HEK293 (cell line): ENCODE data around the gene RP2.

Source experiments
- BCL11B ChIP-seq: fragments of 450-650 bp; formaldehyde crosslinking; IDR thresholded peaks from 2 replicates; pipeline ENCODE4 v1.5.1; 2016; ENCODE audit warnings: low read depth, missing biosample characterization, missing genetic modification characterization
- CTCF ChIP-seq: fragments of 450-650 bp; formaldehyde crosslinking; IDR thresholded peaks from 2 replicates; pipeline ENCODE4 v1.5.1; 2016; ENCODE audit warnings: missing biosample characterization, missing genetic modification characterization
- EGR2 ChIP-seq: fragments of 450-650 bp; formaldehyde crosslinking; IDR thresholded peaks from 2 replicates; pipeline ENCODE4 v1.5.1; 2016; ENCODE audit warnings: low read depth, missing biosample characterization, missing genetic modification characterization
- OVOL3 ChIP-seq: fragments of 450-650 bp; formaldehyde crosslinking; IDR thresholded peaks from 2 replicates; pipeline ENCODE4 v1.5.1; 2016; ENCODE audit warnings: missing biosample characterization, missing genetic modification characterization
- PATZ1 ChIP-seq: fragments of 450-650 bp; formaldehyde crosslinking; IDR thresholded peaks from 2 replicates; pipeline ENCODE4 v1.5.1; 2016; ENCODE audit warnings: missing biosample characterization, missing genetic modification characterization
- RBAK ChIP-seq: fragments of 450-650 bp; formaldehyde crosslinking; IDR thresholded peaks from 2 replicates; pipeline ENCODE4 v1.5.1; 2016; ENCODE audit warnings: missing biosample characterization, missing genetic modification characterization
- REPIN1 ChIP-seq: fragments of 450-650 bp; formaldehyde crosslinking; IDR thresholded peaks from 2 replicates; pipeline ENCODE4 v1.5.1; 2017; ENCODE audit warnings: missing biosample characterization, missing genetic modification characterization, low read depth
- SCRT2 ChIP-seq: fragments of 450-650 bp; formaldehyde crosslinking; IDR thresholded peaks from 2 replicates; pipeline ENCODE4 v1.5.1; 2016; ENCODE audit warnings: missing biosample characterization, missing genetic modification characterization
- TCF7L2 ChIP-seq: IDR thresholded peaks from 2 replicates; pipeline ENCODE4 v1.6.1; 2011; ENCODE audit warnings: low read depth, mild to moderate bottlenecking, inconsistent platforms, low read length, moderate library complexity, borderline replicate concordance
- YY1 ChIP-seq: fragments of 450-650 bp; formaldehyde crosslinking; IDR thresholded peaks from 2 replicates; pipeline ENCODE4 v1.5.1; 2018; ENCODE audit warnings: missing biosample characterization, missing genetic modification characterization
- ZBTB1 ChIP-seq: fragments of 450-650 bp; formaldehyde crosslinking; IDR thresholded peaks from 2 replicates; pipeline ENCODE4 v1.5.1; 2016; ENCODE audit warnings: missing biosample characterization, missing genetic modification characterization
- ZBTB44 ChIP-seq: fragments of 450-650 bp; IDR thresholded peaks from 2 replicates; pipeline ENCODE4 v1.5.1; 2018; ENCODE audit warnings: missing biosample characterization, mild to moderate bottlenecking, missing genetic modification characterization
- ZBTB7A ChIP-seq: fragments of 450-650 bp; formaldehyde crosslinking; IDR thresholded peaks from 2 replicates; pipeline ENCODE4 v1.5.1; 2016; ENCODE audit warnings: low read depth, missing biosample characterization, missing genetic modification characterization
- ZFHX2 ChIP-seq: fragments of 450-650 bp; formaldehyde crosslinking; conservative IDR thresholded peaks from 2 replicates; pipeline ENCODE4 v1.5.1; 2016; ENCODE audit warnings: missing biosample characterization, missing genetic modification characterization
- ZNF146 ChIP-seq: fragments of 450-650 bp; formaldehyde crosslinking; IDR thresholded peaks from 2 replicates; pipeline ENCODE4 v1.5.1; 2016; ENCODE audit warnings: missing biosample characterization, missing genetic modification characterization
- ZNF18 ChIP-seq: fragments of 450-650 bp; formaldehyde crosslinking; IDR thresholded peaks from 2 replicates; pipeline ENCODE4 v1.5.1; 2016; ENCODE audit warnings: missing biosample characterization, missing genetic modification characterization
- ZNF324 ChIP-seq: fragments of 450-650 bp; formaldehyde crosslinking; IDR thresholded peaks from 2 replicates; pipeline ENCODE4 v1.5.1; 2016; ENCODE audit warnings: missing biosample characterization, missing genetic modification characterization
- ZNF354C ChIP-seq: fragments of 450-650 bp; formaldehyde crosslinking; IDR thresholded peaks from 2 replicates; pipeline ENCODE4 v1.5.1; 2016; ENCODE audit warnings: missing biosample characterization, missing genetic modification characterization, low read depth, borderline replicate concordance
- ZNF391 ChIP-seq: fragments of 450-650 bp; formaldehyde crosslinking; IDR thresholded peaks from 2 replicates; pipeline ENCODE4 v1.5.1; 2016; ENCODE audit warnings: low read depth, missing biosample characterization, missing genetic modification characterization, borderline replicate concordance
- ZNF404 ChIP-seq: fragments of 450-650 bp; formaldehyde crosslinking; IDR thresholded peaks from 2 replicates; pipeline ENCODE4 v1.5.1; 2017; ENCODE audit warnings: missing biosample characterization, missing genetic modification characterization
- ZNF488 ChIP-seq: fragments of 450-650 bp; formaldehyde crosslinking; IDR thresholded peaks from 2 replicates; pipeline ENCODE4 v1.5.1; 2016; ENCODE audit warnings: missing biosample characterization, missing genetic modification characterization
- ZNF514 ChIP-seq: fragments of 450-650 bp; formaldehyde crosslinking; IDR thresholded peaks from 2 replicates; pipeline ENCODE4 v1.5.1; 2016; ENCODE audit warnings: missing biosample characterization, missing genetic modification characterization
- ZNF548 ChIP-seq: fragments of 450-650 bp; formaldehyde crosslinking; IDR thresholded peaks from 2 replicates; pipeline ENCODE4 v1.5.1; 2016; ENCODE audit warnings: missing biosample characterization, missing genetic modification characterization
- ZNF549 ChIP-seq: fragments of 450-650 bp; IDR thresholded peaks from 2 replicates; pipeline ENCODE4 v1.5.1; 2018; ENCODE audit warnings: missing biosample characterization, missing genetic modification characterization, mild to moderate bottlenecking, inconsistent platforms, moderate library complexity
- ZNF555 ChIP-seq: fragments of 450-650 bp; formaldehyde crosslinking; conservative IDR thresholded peaks from 2 replicates; pipeline ENCODE4 v1.5.1; 2017; ENCODE audit warnings: missing biosample characterization, mild to moderate bottlenecking, missing genetic modification characterization, inconsistent platforms
- ZNF585B ChIP-seq: fragments of 450-650 bp; formaldehyde crosslinking; IDR thresholded peaks from 2 replicates; pipeline ENCODE4 v1.5.1; 2016; ENCODE audit warnings: missing biosample characterization, missing genetic modification characterization
- ZNF621 ChIP-seq: fragments of 450-650 bp; formaldehyde crosslinking; IDR thresholded peaks from 2 replicates; pipeline ENCODE4 v1.5.1; 2017; ENCODE audit warnings: missing biosample characterization, missing genetic modification characterization
- ZNF624 ChIP-seq: fragments of 450-650 bp; formaldehyde crosslinking; IDR thresholded peaks from 2 replicates; pipeline ENCODE4 v1.5.1; 2017; ENCODE audit warnings: missing biosample characterization, missing genetic modification characterization
- ZNF670 ChIP-seq: fragments of 450-650 bp; formaldehyde crosslinking; IDR thresholded peaks from 2 replicates; pipeline ENCODE4 v1.5.1; 2016; ENCODE audit warnings: missing biosample characterization, missing genetic modification characterization, low read depth
- ZNF76 ChIP-seq: fragments of 450-650 bp; formaldehyde crosslinking; IDR thresholded peaks from 2 replicates; pipeline ENCODE4; 2016; ENCODE audit warnings: low read depth, missing biosample characterization, missing genetic modification characterization, borderline replicate concordance
- ZNF830 ChIP-seq: fragments of 450-650 bp; IDR thresholded peaks from 2 replicates; pipeline ENCODE4 v1.5.0; 2018; ENCODE audit warnings: missing biosample characterization, missing genetic modification characterization, low read depth, mild to moderate bottlenecking, moderate library complexity
- ZXDB ChIP-seq: fragments of 450-650 bp; formaldehyde crosslinking; IDR thresholded peaks from 2 replicates; pipeline ENCODE4 v1.5.1; 2016; ENCODE audit warnings: missing biosample characterization, missing genetic modification characterization

Gene RP2

GRCh38 chrX:46836701-46837557 is at the start of gene RP2 (continued):
- TF ChIP-seq ZFHX2 (tag by site-specific recombination), result no peak
- no peak for TF ChIP-seq SCRT2 (tag by site-specific recombination)
- TF ChIP-seq ZNF391, result no peak
- TF ChIP-seq ZNF18 (tag by site-specific recombination), result no peak
- TF ChIP-seq ZNF146 (tag by site-specific recombination), result no peak
- TF ChIP-seq CTCF (tag by site-specific recombination), result 0 out of 2 replicates have a peak, but pooled peaks have one; percentile 3
- TF ChIP-seq ZNF488 (tag by site-specific recombination), result no peak
- no peak for TF ChIP-seq ZBTB44
- TF ChIP-seq ZNF830 (tag by site-specific recombination), result no peak
- TF ChIP-seq REPIN1 (tag by site-specific recombination), result no peak
- TF ChIP-seq ZNF548, result no peak
- TF ChIP-seq EGR2 (tag by site-specific recombination), result no peak
- TF ChIP-seq ZXDB (tag by site-specific recombination), result no peak
- no peak for TF ChIP-seq ZNF624 (tag by site-specific recombination)
- no peak for TF ChIP-seq TCF7L2
- TF ChIP-seq OVOL3 (tag by site-specific recombination), result no peak
- TF ChIP-seq ZBTB7A, result 0 out of 2 replicates have a peak, but pooled peaks have one; percentile 51
- no peak for TF ChIP-seq RBAK (tag by site-specific recombination)
- no peak for TF ChIP-seq ZNF404
- no peak for TF ChIP-seq ZNF324 (tag by site-specific recombination)
- TF ChIP-seq ZNF555 (tag by site-specific recombination), result no peak
- peak; percentile 48 for TF ChIP-seq PATZ1 (tag by site-specific recombination)
- TF ChIP-seq ZNF76, result peak; percentile 44; the same call in 1 of the 2 replicates
- no peak for TF ChIP-seq BCL11B (tag by site-specific recombination)
- no peak for TF ChIP-seq ZNF585B
- no peak for TF ChIP-seq ZNF549 (tag by site-specific recombination)
- TF ChIP-seq ZNF514, result no peak
- TF ChIP-seq ZNF670 (tag by site-specific recombination), result no peak
- TF ChIP-seq YY1 (tag by site-specific recombination), result no peak
- no peak for TF ChIP-seq ZBTB1 (tag by site-specific recombination)
- no peak for TF ChIP-seq ZNF354C
- TF ChIP-seq ZNF621 (tag by site-specific recombination), result no peak
